ENCODE measurements around the gene FAM89B.

GRCh38 chr11:65622011-65622410 is 49.7 kb downstream of the FAM89B start:
- TF ChIP-seq CTCF (IDR thresholded peaks at IDR 0.05; ENCODE audit: insufficient read depth, low read length, poor library complexity, severe bottlenecking) = no peak
- no peak for TF ChIP-seq EZH2phosphoT487 (conservative IDR thresholded peaks at IDR 0.05; ENCODE audit: low read length)

All from SU-DHL-6 (cell line).